Right atrium auricular region (tissue), 2 donors: ENCODE results near the gene SEC14L6. TPM values are rescaled to one million over a fixed set of nuclear protein-coding genes. Genes with fewer than 3 reads are reported as not detected.

Experiments used
- DNase-seq: peaks from one replicate; pipeline ENCODE4 v3.0.0-alpha.2; 2019; ENCODE audit warnings: low spot score
- H3K27ac ChIP-seq, 2 donors: fragments of 200-600 bp; sonication (generic); 1 replicate in 1 of 2; 2 replicates in 1 of 2; pipeline ENCODE4 v1.5.1; 2016 to 2019
- H3K27me3 ChIP-seq, 2 donors: fragments of 200-600 bp; sonication (generic); one replicate each; pipeline versions ENCODE4 v1.5.1 to v1.6.0; 2017 to 2019
- H3K36me3 ChIP-seq: fragments of 200-600 bp; sonication (generic); one replicate; pipeline ENCODE4 v1.5.1; 2016
- H3K4me1 ChIP-seq, 2 donors: fragments of 200-600 bp; sonication (generic); one replicate each; pipeline versions ENCODE4 v1.5.1 to v1.6.0; 2017 to 2019
- H3K4me3 ChIP-seq, 2 donors: fragments of 200-600 bp; sonication (generic); 1 replicate in 1 of 2; 2 replicates in 1 of 2; pipeline ENCODE4 v1.5.1; 2017 to 2019; ENCODE audit warnings: mild to moderate bottlenecking in 1 of 2, moderate library complexity in 1 of 2
- H3K9me3 ChIP-seq, 2 donors: fragments of 200-600 bp; sonication (generic); one replicate each; pipeline ENCODE4 v1.5.1; 2019
- total RNA-seq, 2 donors: library from RNA; depleted of rRNA; stranded (reverse); fragments of >200 nt; gene quantifications; one replicate each; pipeline ENCODE4 v1.1.0, GENCODE V29; 2016
- TF ChIP-seq, protein P1 (sequence below), 2 donors: fragments of 200-600 bp; sonication (generic); IDR thresholded peaks; one replicate each; pipeline ENCODE4 v1.5.1; 2019; ENCODE audit warnings: antibody characterized with exemption in 2 of 2

The SEC14L6 gene
- total RNA-seq, 2 donors from 2014 or later = 0.11 to 1.1 TPM

DNA sequence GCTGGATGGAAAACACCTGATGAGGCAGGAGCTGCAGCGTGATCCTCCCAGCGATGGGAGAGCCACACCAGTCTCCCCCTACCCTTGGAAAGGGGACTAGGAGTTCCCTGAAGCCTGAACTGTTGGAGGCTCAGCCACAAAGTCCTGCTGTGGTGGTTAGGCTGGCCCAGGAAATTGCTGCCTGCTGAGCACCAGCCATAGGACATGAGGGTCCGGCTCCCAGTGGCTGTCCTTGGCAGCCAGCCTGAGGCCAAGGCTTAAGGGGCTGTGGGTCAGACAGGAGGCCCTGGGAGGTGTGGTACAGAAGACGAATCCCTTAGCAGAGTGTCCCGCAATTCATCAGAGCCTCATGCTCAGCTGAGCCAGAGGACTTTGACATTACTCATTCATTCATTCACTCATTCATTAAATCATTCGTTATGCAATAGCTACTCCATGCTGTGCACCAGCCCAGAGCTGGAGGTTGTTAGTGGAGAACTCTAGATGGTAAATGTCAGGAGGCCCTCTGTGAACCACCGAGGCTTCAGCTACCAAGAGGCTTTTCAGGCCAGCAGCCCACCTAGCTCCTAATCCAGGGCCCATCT lies 26.6 kb downstream of the SEC14L6 start:
- no peaks in the 10 kb centered on the region for H3K36me3 ChIP-seq
- H3K4me1 ChIP-seq = no peaks in the 10 kb centered on the region
- no peak overlapping the region for H3K4me3 ChIP-seq
- no peaks in the 10 kb centered on the region for H3K27me3 ChIP-seq
- no peaks in the 10 kb centered on the region for H3K9me3 ChIP-seq
- H3K27ac ChIP-seq = no peak overlapping the region
- no peak for DNase-seq
- TF ChIP-seq, protein P1, sequence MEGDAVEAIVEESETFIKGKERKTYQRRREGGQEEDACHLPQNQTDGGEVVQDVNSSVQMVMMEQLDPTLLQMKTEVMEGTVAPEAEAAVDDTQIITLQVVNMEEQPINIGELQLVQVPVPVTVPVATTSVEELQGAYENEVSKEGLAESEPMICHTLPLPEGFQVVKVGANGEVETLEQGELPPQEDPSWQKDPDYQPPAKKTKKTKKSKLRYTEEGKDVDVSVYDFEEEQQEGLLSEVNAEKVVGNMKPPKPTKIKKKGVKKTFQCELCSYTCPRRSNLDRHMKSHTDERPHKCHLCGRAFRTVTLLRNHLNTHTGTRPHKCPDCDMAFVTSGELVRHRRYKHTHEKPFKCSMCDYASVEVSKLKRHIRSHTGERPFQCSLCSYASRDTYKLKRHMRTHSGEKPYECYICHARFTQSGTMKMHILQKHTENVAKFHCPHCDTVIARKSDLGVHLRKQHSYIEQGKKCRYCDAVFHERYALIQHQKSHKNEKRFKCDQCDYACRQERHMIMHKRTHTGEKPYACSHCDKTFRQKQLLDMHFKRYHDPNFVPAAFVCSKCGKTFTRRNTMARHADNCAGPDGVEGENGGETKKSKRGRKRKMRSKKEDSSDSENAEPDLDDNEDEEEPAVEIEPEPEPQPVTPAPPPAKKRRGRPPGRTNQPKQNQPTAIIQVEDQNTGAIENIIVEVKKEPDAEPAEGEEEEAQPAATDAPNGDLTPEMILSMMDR (IDR thresholded peaks at IDR 0.05) = no peak

DNA sequence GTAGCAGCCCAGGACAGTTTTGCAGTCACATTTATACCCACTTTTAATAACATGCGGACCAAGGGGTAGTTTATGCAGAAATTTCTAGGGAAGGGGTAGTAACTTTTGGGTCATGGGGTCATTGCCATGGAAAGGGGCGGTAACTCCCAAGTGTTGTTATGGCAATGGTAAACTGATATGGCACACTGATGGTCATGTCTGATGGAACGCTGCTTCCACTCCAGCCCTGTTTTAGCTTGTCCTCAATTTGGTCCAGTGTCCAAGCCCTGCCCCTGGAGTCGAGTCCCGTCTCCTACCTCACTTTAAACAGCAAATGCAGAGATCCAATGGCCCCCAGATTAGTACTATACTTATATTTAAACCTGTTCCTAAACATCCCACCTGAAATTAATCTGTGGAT lies 29.8 kb downstream of the SEC14L6 start:
- Histone ChIP-seq H3K27ac (no peak overlapping the region), H3K36me3 (no peaks in the 10 kb centered on the region), H3K4me3 (no peak overlapping the region), H3K4me1 (no peaks in the 10 kb centered on the region), H3K9me3 (no peaks in the 10 kb centered on the region), H3K27me3 (no peaks in the 10 kb centered on the region)
- TF ChIP-seq, protein P1 (IDR thresholded peaks at IDR 0.05) = no peak
- DNase-seq = no peak

GRCh38 chr22:30516273-30516672 lies 30.3 kb downstream of the SEC14L6 start:
- no peaks in the 10 kb centered on the region for H3K36me3 ChIP-seq
- no peaks in the 10 kb centered on the region for H3K4me1 ChIP-seq
- H3K27ac ChIP-seq = no peak overlapping the region
- no peaks in the 10 kb centered on the region for H3K27me3 ChIP-seq
- TF ChIP-seq, protein P1 (IDR thresholded peaks at IDR 0.05) = no peak
- DNase-seq = no peak
- H3K4me3 ChIP-seq = no peak overlapping the region
- no peaks in the 10 kb centered on the region for H3K9me3 ChIP-seq

DNA sequence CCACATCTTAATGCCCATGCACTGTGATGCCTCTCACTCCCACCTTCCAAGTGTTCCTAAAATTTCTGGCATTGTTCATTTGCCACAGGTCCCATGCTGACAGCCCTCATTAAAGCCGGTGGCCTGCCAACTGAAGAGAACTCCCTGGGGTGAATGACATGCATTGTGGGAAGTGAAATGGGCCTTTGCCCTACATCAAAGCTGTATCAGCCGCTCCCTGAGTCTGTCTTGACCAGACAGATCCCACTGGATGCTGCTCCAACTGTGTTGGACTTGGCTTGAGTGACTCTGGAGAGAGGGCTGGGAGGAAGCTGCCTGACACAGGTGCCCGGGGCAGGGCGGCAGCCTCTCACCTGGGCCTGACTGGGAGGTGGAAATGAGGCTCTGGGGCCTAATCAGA lies 32.3 kb downstream of the SEC14L6 start:
- H3K36me3 ChIP-seq = no peaks in the 10 kb centered on the region
- DNase-seq = no peak
- H3K27ac ChIP-seq = no peak overlapping the region
- no peaks in the 10 kb centered on the region for H3K27me3 ChIP-seq
- no peak overlapping the region for H3K4me3 ChIP-seq
- H3K9me3 ChIP-seq = no peaks in the 10 kb centered on the region
- TF ChIP-seq, protein P1 (IDR thresholded peaks at IDR 0.05) = no peak
- H3K4me1 ChIP-seq = no peaks in the 10 kb centered on the region

GRCh38 chr22:30513462-30513861 lies 33.1 kb downstream of the SEC14L6 start:
- no peak for DNase-seq
- H3K36me3 ChIP-seq = no peaks in the 10 kb centered on the region
- H3K9me3 ChIP-seq = no peaks in the 10 kb centered on the region
- no peaks in the 10 kb centered on the region for H3K4me1 ChIP-seq
- TF ChIP-seq, protein P1 (IDR thresholded peaks at IDR 0.05) = no peak
- H3K27ac ChIP-seq = no peak overlapping the region
- no peaks in the 10 kb centered on the region for H3K27me3 ChIP-seq
- no peak overlapping the region for H3K4me3 ChIP-seq

DNA sequence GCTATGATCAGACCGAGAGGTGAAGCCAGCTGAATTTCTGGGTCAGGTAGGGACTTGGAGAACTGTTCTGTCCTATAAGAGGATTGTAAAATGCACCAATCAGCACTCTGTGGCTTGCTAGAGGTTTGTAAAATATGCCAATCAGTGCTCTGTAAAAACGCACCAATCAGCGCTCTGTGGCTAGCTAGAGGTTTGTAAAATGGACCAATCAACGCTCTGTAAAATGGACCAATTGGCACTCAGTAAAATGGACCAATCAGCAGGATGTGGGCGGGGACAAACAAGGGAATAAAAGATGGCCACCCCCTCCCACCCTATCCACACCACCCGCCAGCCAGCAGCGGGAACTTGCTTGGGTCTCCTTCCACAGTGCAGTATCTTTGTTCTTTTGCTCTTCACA lies 34.6 kb downstream of the SEC14L6 start:
- TF ChIP-seq, protein P1 (IDR thresholded peaks at IDR 0.05) = no peak
- H3K9me3 ChIP-seq = no peaks in the 10 kb centered on the region
- H3K27me3 ChIP-seq = peaks cover 0 to 5% of the 10 kb centered on the region in 2 donors
- no peaks in the 10 kb centered on the region for H3K4me1 ChIP-seq
- DNase-seq = no peak
- no peaks in the 10 kb centered on the region for H3K36me3 ChIP-seq
- no peak overlapping the region for H3K27ac ChIP-seq
- no peak overlapping the region for H3K4me3 ChIP-seq
